ENCODE data around the gene KIF13A. TPM values are rescaled to one million over a fixed set of nuclear protein-coding genes. Genes with fewer than 3 reads are reported as not detected.
"Not testable (repeated sequence)": the region's sequence is repeated elsewhere in the genome, so short reads cannot be mapped to it uniquely, and the experiment has no call there.

KIF13A gene
- total RNA-seq, 1 donor from 2014 or later = 44.4 TPM

- Mint-ChIP-seq H3K4me1 (ENCODE audit: low read depth) (peaks cover 25% of the 10 kb centered on the region), H3K27ac (no peak overlapping the region), H3K27me3 (no peaks in the 10 kb centered on the region), H3K9me3 (ENCODE audit: low read depth) (no peaks in the 10 kb centered on the region), H3K4me3 (ENCODE audit: low read depth) (no peak overlapping the region), H3K36me3 (ENCODE audit: insufficient read depth) (peaks cover 10% of the 10 kb centered on the region)
- DNase-seq (ENCODE audit: low spot score, unreplicated experiment) = no peak
- no peak for TF ChIP-seq CTCF (IDR thresholded peaks at IDR 0.05; ENCODE audit: unreplicated experiment)
These were observed 7.1 kb downstream of the KIF13A start for GRCh38 chr6:17980329-17980728.

GRCh38 chr6:17979479-17979878 lies 8.0 kb downstream of the KIF13A start:
- DNase-seq (ENCODE audit: low spot score, unreplicated experiment) = no peak
- no peaks in the 10 kb centered on the region for H3K27me3 Mint-ChIP-seq
- TF ChIP-seq CTCF (IDR thresholded peaks at IDR 0.05; ENCODE audit: unreplicated experiment) = no peak

GRCh38 chr6:17976258-17976657 lies 11.2 kb downstream of the KIF13A start:
- not testable (repeated sequence) for H3K4me3 Mint-ChIP-seq (ENCODE audit: low read depth); DNase-seq (ENCODE audit: low spot score, unreplicated experiment); H3K36me3 Mint-ChIP-seq (ENCODE audit: insufficient read depth); H3K9me3 Mint-ChIP-seq (ENCODE audit: low read depth); H3K27me3 Mint-ChIP-seq; H3K27ac Mint-ChIP-seq
- peaks cover 19% of the 10 kb centered on the region for H3K4me1 Mint-ChIP-seq (ENCODE audit: low read depth)

More at GRCh38 chr6:17979479-17979878, 8.0 kb downstream of the KIF13A start:
- Mint-ChIP-seq H3K27ac (no peak overlapping the region), H3K4me3 (ENCODE audit: low read depth) (no peak overlapping the region), H3K36me3 (ENCODE audit: insufficient read depth) (peaks cover 10% of the 10 kb centered on the region), H3K4me1 (ENCODE audit: low read depth) (peaks cover 17% of the 10 kb centered on the region), H3K9me3 (ENCODE audit: low read depth) (no peaks in the 10 kb centered on the region)

- no peaks in the 10 kb centered on the region for H3K9me3 Mint-ChIP-seq (ENCODE audit: low read depth)
- peaks cover 6% of the 10 kb centered on the region for H3K36me3 Mint-ChIP-seq (ENCODE audit: insufficient read depth)
- no peak overlapping the region for H3K4me3 Mint-ChIP-seq (ENCODE audit: low read depth)
- no peak for TF ChIP-seq CTCF (IDR thresholded peaks at IDR 0.05; ENCODE audit: unreplicated experiment)
- no peak for DNase-seq (ENCODE audit: low spot score, unreplicated experiment)
- H3K4me1 Mint-ChIP-seq (ENCODE audit: low read depth) = peaks cover 12% of the 10 kb centered on the region
- no peaks in the 10 kb centered on the region for H3K27me3 Mint-ChIP-seq
- H3K27ac Mint-ChIP-seq = no peak overlapping the region
These were observed 12.7 kb downstream of the KIF13A start for GRCh38 chr6:17974570-17975368.

- Mint-ChIP-seq H3K9me3 (ENCODE audit: low read depth) (no peaks in the 10 kb centered on the region), H3K27ac (no peak overlapping the region), H3K4me1 (ENCODE audit: low read depth) (peaks cover 12% of the 10 kb centered on the region), H3K27me3 (no peaks in the 10 kb centered on the region), H3K36me3 (ENCODE audit: insufficient read depth) (peaks cover 4% of the 10 kb centered on the region), H3K4me3 (ENCODE audit: low read depth) (no peak overlapping the region)
- DNase-seq (ENCODE audit: low spot score, unreplicated experiment) = no peak
- no peak for TF ChIP-seq CTCF (IDR thresholded peaks at IDR 0.05; ENCODE audit: unreplicated experiment)
These were observed 14.3 kb downstream of the KIF13A start for GRCh38 chr6:17972978-17973622.
